Measurements from ENCODE around the gene TAX1BP3.

DNA sequence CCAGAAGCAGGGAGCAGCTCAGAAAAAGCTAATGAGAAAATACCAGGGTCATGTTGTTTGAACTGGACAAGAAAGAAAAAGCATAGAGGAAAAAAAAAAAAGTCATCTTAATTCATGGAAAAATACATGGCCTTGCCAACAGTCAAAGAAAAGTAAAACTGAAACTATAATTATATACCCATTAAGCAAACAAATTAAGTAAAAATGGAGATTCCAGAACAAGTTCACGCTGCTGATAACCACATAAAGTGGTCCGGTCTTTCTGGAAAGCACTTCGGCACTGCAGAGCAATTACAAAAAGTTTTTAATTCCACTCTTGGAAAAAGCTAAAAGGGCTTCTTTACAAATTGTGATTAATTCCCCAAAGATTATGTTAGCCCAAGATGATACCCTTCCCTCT is 40.0 kb upstream of the TAX1BP3 start:
- no peak for TF ChIP-seq POLR2A (IDR thresholded peaks at IDR 0.05; ENCODE audit: low read depth, low read length)
- TF ChIP-seq SPI1 (IDR thresholded peaks at IDR 0.05; ENCODE audit: low read depth, low read length): no peak
- no peak for TF ChIP-seq TAF1 (IDR thresholded peaks at IDR 0.05; ENCODE audit: low read depth, low read length)

All from GM12891 (cell line).